OCI-M1 (cell line): Measurements from ENCODE around the gene BEX1.
"Not testable (repeated sequence)": the region's sequence is repeated elsewhere in the genome, so short reads cannot be mapped to it uniquely, and the experiment has no call there.

Source experiments
- DNase-seq: peaks from one replicate; lab custom pipeline; 2025; lab: John Stamatoyannopoulos, UW

The BEX1 gene

DNA sequence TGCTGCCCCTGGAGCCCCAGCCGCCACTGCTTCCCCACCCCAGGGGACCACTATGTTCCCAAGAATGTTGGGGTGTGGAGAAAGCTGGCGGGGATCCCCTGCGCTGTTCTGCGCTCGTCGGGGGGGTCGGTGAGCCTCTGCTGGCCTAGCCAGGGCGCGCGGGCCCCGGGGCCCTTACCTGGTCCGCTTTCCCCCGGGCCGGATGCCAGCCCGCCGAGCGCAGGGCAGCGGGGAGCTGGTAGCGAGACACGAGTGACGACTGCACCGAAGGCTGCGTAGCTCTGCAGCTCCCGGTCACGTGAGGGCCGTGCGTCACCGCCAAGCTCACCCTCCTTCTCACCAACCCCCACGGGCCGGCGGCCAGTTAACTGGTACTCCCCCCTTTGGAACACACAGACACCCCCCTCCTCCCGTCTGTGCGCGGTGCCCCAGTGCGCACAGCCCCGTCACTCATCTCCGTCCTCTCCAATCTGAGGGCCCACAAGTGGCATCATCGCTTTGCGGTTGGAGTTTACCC, at the start of gene BEX1:
TSS of gene BEX1 (minus strand) at position 254 of the 517 bp plus-strand sequence. CDS start 897 bp downstream, outside the sequence.
- DNase-seq = no peak

- not testable (repeated sequence) for DNase-seq
These were observed 45.5 kb upstream of the BEX1 start for GRCh38 chrX:103109497-103109896.

DNA sequence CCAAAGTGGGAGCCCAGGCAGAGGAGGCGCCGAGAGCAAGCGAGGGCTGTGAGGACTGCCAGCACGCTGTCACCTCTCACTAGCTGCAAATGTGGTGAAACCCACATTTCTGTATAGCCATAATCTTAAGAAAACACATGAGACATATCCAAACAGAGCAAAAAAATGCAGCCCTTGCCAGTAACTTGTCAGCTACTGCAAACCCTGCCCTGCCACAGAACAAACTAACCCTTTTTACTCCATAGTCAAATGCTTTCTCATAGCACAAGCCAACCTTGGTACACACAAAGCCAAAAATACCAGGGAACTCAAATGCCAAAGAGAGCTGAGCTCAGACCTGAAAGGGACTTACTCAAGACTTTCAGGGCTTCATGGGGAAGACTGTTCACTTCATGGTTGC, 43.9 kb upstream of the BEX1 start:
- DNase-seq = no peak

GRCh38 chrX:103107227-103107737, 43.3 kb upstream of the BEX1 start:
- not testable (repeated sequence) for DNase-seq

DNA sequence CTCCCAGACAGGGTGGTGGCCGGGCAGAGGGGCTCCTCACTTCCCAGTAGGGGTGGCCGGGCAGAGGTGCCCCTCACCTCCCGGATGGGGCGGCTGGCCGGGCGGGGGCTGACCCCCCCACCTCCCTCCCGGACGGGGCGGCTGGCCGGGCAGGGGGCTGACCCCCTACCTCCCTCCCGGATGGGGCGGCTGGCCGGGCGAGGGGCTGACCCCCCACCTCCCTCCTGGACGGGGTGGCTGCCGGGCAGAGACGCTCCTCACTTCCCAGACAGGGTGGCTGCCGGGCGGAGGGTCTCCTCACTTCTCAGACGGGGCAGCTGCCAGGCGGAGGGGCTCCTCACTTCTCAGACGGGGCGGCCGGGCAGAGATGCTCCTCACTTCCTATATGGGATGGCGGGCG, 40.4 kb upstream of the BEX1 start:
- not testable (repeated sequence) for DNase-seq

DNA sequence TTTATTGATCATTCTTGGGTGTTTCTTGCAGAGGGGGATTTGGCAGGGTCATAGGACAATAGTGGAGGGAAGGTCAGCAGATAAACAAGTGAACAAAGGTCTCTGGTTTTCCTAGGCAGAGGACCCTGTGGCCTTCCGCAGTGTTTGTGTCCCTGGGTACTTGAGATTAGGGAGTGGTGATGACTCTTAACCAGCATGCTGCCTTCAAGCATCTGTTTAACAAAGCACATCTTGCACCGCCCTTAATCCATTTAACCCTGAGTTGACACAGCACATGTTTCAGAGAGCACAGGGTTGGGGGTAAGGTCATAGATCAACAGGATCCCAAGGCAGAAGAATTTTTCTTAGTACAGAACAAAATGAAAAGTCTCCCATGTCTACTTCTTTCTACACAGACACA, 39.9 kb upstream of the BEX1 start:
- DNase-seq = not testable (repeated sequence)

DNA sequence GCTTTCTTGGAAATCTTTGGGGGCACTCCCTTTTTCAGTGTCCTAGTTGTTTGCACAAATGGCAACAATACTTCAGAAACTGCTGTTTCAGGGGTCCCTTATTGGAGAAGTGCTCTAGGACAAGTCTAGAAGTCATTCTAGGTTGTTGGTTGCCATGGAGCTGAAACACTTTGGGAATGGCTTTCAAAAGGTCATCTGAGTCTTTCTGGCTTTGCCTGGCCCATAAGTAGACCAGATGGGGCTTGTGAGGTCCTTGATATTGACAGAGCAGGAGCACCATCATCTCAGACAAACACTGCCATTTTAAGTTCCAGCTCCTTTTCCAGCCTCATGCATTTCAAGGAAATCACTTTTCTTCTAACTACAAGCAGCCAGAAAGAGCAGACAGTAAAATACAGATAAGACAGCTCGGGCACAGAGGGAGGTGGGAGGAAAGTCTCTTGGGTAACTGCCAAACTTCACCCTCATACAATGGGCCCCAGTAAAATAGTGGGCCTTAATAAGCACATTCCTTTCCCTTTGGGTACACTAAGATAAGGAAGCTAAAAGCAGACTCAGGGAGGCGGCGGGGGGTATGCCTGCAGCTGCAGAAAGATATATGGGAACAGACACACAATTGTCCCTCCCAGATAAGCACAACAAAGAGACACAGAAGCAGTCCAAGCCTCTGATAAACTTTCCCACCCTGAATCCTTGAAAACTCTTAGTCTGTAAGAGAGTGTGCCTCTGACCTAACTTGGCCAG, 37.5 kb upstream of the BEX1 start:
- DNase-seq = peak; percentile 86

DNA sequence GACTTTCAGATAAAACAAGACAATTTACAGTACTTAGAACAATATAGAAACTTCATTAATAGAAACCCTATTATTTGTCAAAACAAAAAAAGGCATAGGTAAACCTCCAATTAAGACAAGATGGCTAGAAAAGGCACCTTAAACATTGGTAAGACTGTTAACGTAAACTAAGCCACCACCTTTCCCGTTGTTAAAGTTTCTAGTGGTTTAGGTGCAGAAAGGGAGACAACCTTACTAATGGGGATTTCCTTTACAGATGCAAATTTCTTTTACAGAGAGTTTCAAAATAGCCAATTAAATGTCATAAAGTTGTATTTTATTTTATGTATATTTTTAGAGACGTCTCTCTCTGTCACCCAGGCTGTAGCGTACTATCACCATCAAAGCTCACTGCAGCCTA, 36.5 kb upstream of the BEX1 start:
- no peak for DNase-seq

GRCh38 chrX:103099691-103100090, 35.7 kb upstream of the BEX1 start:
- DNase-seq = no peak

- DNase-seq = peak; percentile 66
These were observed 34.5 kb upstream of the BEX1 start for GRCh38 chrX:103098488-103098887.

- DNase-seq = peak; percentile 85
These were observed 29.0 kb upstream of the BEX1 start, which contains the start of gene NXF3 for GRCh38 chrX:103092942-103093341. NXF3 (minus strand) TSS chrX:103093143; CDS start chrX:103093023, 120 bp downstream.

- DNase-seq = no peak
These were observed 17.1 kb upstream of the BEX1 start for GRCh38 chrX:103081051-103081450.

DNA sequence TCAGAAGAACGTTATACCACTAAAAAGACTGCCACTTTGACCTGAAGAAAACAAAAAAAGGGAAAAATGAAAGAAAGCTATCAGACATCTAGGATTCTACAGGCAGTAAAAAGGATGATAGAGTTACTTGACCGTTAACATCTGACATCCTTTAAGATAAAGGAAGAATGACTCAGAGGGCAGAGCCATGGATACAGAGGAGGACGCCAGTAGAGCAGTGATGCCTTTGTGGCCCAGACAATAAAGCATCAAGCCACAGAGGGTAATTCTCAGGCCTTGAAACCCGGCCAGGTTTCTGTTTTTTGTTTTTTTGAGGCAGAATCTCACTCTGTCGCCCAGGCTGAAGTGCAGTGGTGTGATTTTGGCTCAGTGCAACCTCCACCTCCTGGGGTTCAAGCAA, 9.5 kb upstream of the BEX1 start:
- DNase-seq = peak; percentile 2

GRCh38 chrX:103066606-103067005, 2.6 kb upstream of the BEX1 start:
- DNase-seq = no peak

DNA sequence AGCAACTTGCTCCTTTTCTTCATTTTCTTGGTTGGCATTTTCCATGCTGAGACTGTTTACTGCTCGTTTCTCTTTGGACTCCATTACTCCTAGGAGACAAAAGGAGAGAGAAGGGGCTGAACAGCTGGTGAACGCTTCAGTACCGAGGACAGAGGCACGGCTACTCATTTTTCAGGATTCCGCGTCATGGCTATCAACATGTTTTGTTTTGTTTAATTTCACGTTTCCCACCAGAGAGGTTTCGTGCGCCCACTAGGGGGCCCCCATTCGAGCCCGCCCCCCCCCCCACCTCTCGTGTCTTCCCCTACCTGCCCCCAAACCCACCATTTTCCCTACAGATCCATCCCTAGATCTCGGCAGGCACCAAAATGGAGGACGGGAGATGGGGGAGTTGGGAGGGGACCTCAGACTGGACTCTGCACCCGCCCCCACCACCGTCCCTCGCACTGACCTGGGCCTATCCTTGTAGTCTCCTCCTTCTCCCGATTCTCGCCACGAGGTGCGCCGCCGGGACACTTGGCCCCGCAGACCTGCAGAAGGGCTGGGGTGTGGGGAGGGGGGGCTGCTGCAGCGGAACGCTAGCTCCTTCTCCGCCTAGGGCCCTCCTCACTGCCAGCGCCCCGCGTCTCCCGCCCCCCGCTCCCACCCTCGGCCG, 653 bp downstream of the BEX1 start:
- peak; percentile 59 for DNase-seq

- no peak for DNase-seq
These were observed 2.5 kb downstream of the BEX1 start for GRCh38 chrX:103061486-103061885.

DNA sequence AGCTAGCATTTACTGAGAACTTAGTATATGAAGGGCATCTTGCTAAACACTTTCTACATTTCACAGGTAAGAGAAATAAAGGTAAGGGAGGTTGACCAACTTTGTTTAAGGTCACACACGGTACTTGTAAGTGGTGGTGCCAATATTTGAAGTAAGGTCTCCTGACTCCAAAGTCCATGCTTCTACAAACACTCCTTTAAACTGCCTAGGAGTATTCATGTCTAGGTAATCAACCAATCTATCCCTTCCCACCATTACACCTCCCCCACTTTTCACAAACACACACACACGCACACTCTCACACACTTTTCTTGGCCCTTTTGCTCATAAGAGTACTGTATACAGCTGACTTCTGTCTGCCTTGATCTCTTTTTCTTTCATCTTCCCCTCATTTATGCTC, 7.1 kb downstream of the BEX1 start:
- no peak for DNase-seq

DNA sequence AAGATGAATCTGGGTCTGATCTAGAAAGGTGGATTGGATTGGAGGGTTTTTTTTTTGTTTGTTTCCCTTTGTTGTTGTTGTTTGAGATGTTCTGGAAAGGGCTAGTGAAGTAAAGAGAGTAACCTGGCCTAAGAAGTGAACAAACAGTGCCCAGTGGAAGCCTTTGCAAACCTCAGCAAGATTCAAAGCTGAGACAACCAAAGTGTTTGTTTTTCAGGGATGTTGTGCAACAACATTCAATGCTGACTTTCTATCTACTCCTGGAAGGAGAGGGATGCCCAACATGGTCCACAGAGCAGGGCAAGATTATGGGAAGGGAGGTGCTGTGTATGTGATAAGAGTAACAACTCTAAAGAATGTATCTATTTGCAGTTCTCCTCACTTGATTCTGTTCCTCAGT, 11.3 kb downstream of the BEX1 start:
- DNase-seq = no peak

DNA sequence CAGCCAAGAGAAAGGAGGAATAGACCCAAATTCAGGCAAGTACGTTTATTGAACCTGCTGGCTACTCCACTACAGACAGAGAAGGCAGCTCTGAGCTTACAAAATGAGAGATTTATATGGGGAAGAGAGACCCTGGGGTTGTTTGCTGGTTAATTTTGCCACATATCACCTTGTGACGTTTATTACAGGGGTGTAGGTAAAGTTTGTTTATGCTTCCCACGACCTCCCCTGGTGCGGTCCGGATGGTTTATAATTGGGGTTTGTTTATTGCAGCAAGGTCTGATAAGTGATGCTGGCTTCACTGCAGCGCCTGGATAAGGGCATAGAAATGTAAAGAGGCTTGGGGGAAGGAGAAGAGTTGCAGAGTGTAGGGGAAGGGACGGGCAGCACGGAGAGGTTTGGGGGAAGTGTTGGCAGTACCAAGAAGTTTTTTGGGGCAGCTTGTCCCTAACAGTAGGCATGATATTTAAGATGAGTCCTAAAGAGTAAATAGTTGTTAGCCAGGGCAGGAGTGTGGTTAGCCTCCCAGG, 12.6 kb downstream of the BEX1 start:
- no peak for DNase-seq

GRCh38 chrX:103033371-103033770, 30.6 kb downstream of the BEX1 start:
- DNase-seq = not testable (repeated sequence)

DNA sequence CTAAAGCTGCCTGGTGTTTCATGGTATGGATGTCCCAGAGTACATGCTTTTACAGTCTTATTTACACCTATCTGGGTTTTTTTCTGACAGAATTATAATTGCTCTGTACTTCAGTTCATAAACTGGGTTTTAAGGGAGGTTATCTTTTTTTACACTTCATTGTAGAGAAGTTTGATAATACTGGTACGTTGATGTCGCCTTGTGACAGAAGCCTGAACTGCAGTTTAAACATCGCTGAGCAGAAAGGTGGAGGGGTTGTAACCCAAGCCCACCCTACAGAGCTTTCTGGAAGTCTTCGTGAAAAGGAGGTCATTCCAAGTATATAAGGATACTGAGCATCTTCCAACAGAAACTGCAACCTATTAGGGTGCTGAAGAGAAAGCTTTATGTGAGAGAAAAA, 46.4 kb downstream of the BEX1 start:
- DNase-seq = peak; percentile 5

GRCh38 chrX:103012945-103013344, 51.0 kb downstream of the BEX1 start:
- no peak for DNase-seq
